Keratinocyte (primary cell): ENCODE measurements around the gene NPAS3. TPM values are rescaled to one million over a fixed set of nuclear protein-coding genes. Genes with fewer than 3 reads are reported as not detected.

Experiments
- DNase-seq: peaks from one replicate; pipeline ENCODE4 v3.0.0-alpha.2; 2011; ENCODE audit warnings: low read depth, missing footprints, low spot score
- FAIRE-seq: peaks from 2 replicates; lab custom pipeline; 2011; peaks lifted over from hg19 to GRCh38; lab: Jason Lieb, UNC
- H2AFZ ChIP-seq: 2 replicates; pipeline ENCODE4 v1.6.0; 2012; ENCODE audit warnings: low read length, control low read depth, inconsistent platforms; ENCODE audit not compliant: control insufficient read depth
- H3K27ac ChIP-seq: 2 replicates; pipeline ENCODE4 v1.5.1; 2011; ENCODE audit warnings: low read length; ENCODE audit not compliant: control insufficient read depth, insufficient read depth
- H3K27me3 ChIP-seq: 3 replicates; pipeline ENCODE4 v1.6.0; 2011; ENCODE audit warnings: low read length; ENCODE audit not compliant: control insufficient read depth, insufficient read depth; ENCODE audit errors: extremely low read depth
- H3K36me3 ChIP-seq, 2 experiments: 2 replicates in 1 of 2; 3 replicates in 1 of 2; pipeline ENCODE4 v1.5.1; 2011; ENCODE audit warnings: low read length in 2 of 2, mild to moderate bottlenecking in 1 of 2; ENCODE audit not compliant: control insufficient read depth in 2 of 2, insufficient read depth in 2 of 2; ENCODE audit errors: extremely low read depth in 1 of 2
- H3K4me1 ChIP-seq: 3 replicates; pipeline ENCODE4 v1.5.1; 2011; ENCODE audit warnings: low read length; ENCODE audit not compliant: control insufficient read depth, insufficient read depth; ENCODE audit errors: extremely low read depth
- H3K4me2 ChIP-seq: 3 replicates; pipeline ENCODE4 v1.6.0; 2011; ENCODE audit warnings: low read depth, low read length; ENCODE audit not compliant: control insufficient read depth, insufficient read depth; ENCODE audit errors: extremely low read depth
- H3K4me3 ChIP-seq, 3 experiments: fragments of 200-600 bp in 1 of 3; sonication (generic) in 1 of 3; 2 replicates in 2 of 3; 3 replicates in 1 of 3; pipeline ENCODE4 v1.5.1; 2011 to 2016; ENCODE audit warnings: low read length in 3 of 3, mild to moderate bottlenecking in 3 of 3, control low read depth in 2 of 3, inconsistent platforms in 1 of 3, low read depth in 1 of 3, mixed read lengths in 1 of 3, mixed run types in 1 of 3, moderate library complexity in 1 of 3; ENCODE audit not compliant: control insufficient read depth in 2 of 3, insufficient read depth in 2 of 3; ENCODE audit errors: extremely low read depth in 1 of 3
- H3K79me2 ChIP-seq: 2 replicates; pipeline ENCODE4 v1.6.0; 2012; ENCODE audit warnings: low read length; ENCODE audit not compliant: control insufficient read depth, insufficient read depth
- H3K9ac ChIP-seq: 3 replicates; pipeline ENCODE4 v1.6.0; 2011; ENCODE audit warnings: low read length; ENCODE audit not compliant: control insufficient read depth, insufficient read depth; ENCODE audit errors: extremely low read depth
- H3K9me1 ChIP-seq: 3 replicates; pipeline ENCODE4 v1.6.0; 2011; ENCODE audit warnings: low read length; ENCODE audit not compliant: control insufficient read depth, insufficient read depth; ENCODE audit errors: extremely low read depth
- H3K9me3 ChIP-seq: 2 replicates; pipeline ENCODE4 v1.5.1; 2012; ENCODE audit warnings: low read depth, low read length; ENCODE audit not compliant: control insufficient read depth
- H4K20me1 ChIP-seq: 3 replicates; pipeline ENCODE4 v1.6.0; 2011; ENCODE audit warnings: low read length; ENCODE audit not compliant: control insufficient read depth, insufficient read depth; ENCODE audit errors: extremely low read depth
- CTCF ChIP-seq, 3 experiments: IDR thresholded peaks in 1 of 3; conservative IDR thresholded peaks in 1 of 3; optimal IDR thresholded peaks in 1 of 3; 2 replicates in 2 of 3; 3 replicates in 1 of 3; pipeline versions ENCODE3 to v1.5.1; 2011; ENCODE audit warnings: low read length in 3 of 3, mild to moderate bottlenecking in 3 of 3, moderate library complexity in 2 of 3, control low read depth in 1 of 3, inconsistent platforms in 1 of 3; ENCODE audit not compliant: insufficient read depth in 2 of 3; ENCODE audit errors: extremely low read depth in 1 of 3
- EZH2 ChIP-seq: IDR thresholded peaks from one replicate; pipeline ENCODE4 v1.6.1; 2012; ENCODE audit warnings: inconsistent platforms, mild to moderate bottlenecking, low read length, moderate library complexity
- dilution Hi-C: fragments of 300-500 bp; cut with MboI; formaldehyde crosslinking; loops from one replicate; pipeline ENCODE4 v1.7.0; 2020; ENCODE audit warnings: low sequenced_read_pairs; ENCODE audit not compliant: extremely low pct_ligation_motif_present
- polyA plus RNA-seq, 5 experiments: library from polyadenylated mRNA; depleted of rRNA in 3 of 5; stranded (reverse) in 3 of 5; stranded (forward) in 1 of 5; unstranded in 1 of 5; fragments of >200 nt; gene quantifications; 1 replicate in 1 of 5; 2 replicates in 3 of 5; 3 replicates in 1 of 5; pipeline versions ENCODE4 v1.2.1 to v1.2.3, GENCODE V29; 2011 to 2012; ENCODE audit warnings: missing spikeins in 2 of 5, low read depth in 1 of 5, low replicate concordance in 1 of 5

The NPAS3 gene
- polyA plus RNA-seq, 1 donor (not counting 4 experiments of a cell fraction or from before 2014, with no cell fraction given) = 0.07 TPM

- H3K79me2 ChIP-seq = no peaks in the 10 kb centered on the region
- DNase-seq (no peak), FAIRE-seq (peak; percentile 49)
- dilution Hi-C loops = no loop called here
- TF ChIP-seq CTCF (optimal IDR thresholded peaks at IDR 0.05 in 1 of 3, IDR thresholded peaks at IDR 0.05 in 1 of 3, conservative IDR thresholded peaks at IDR 0.05 in 1 of 3; ENCODE audit: extremely low read depth in 1 of 3, insufficient read depth in 2 of 3, low read length in 3 of 3) = no peak
- no peak for TF ChIP-seq EZH2
- H3K36me3 ChIP-seq = no peaks in the 10 kb centered on the region
- H3K9me3 ChIP-seq = no peaks in the 10 kb centered on the region
- H3K9me1 ChIP-seq = no peaks in the 10 kb centered on the region
- no peaks in the 10 kb centered on the region for H4K20me1 ChIP-seq
- no peak overlapping the region for H3K4me3 ChIP-seq
- H3K9ac ChIP-seq = no peak overlapping the region
- peak overlapping the region; percentile 42 for H2AFZ ChIP-seq
- peak overlapping the region; percentile 24 for H3K27ac ChIP-seq
- peak overlapping the region; percentile 69 for H3K4me2 ChIP-seq
- peaks cover 46% of the 10 kb centered on the region for H3K4me1 ChIP-seq
- H3K27me3 ChIP-seq = no peaks in the 10 kb centered on the region
These were observed 631.4 kb downstream of the NPAS3 start for GRCh38 chr14:33569821-33570687.

GRCh38 chr14:33570694-33571310 is 632.1 kb downstream of the NPAS3 start:
- no peaks in the 10 kb centered on the region for H4K20me1 ChIP-seq
- no peak overlapping the region for H3K9ac ChIP-seq
- peaks cover 39% of the 10 kb centered on the region for H3K4me1 ChIP-seq
- DNase-seq (no peak), FAIRE-seq (no peak)
- no peaks in the 10 kb centered on the region for H3K27me3 ChIP-seq
- H3K9me3 ChIP-seq = no peaks in the 10 kb centered on the region
- no peak overlapping the region for H3K27ac ChIP-seq
- H3K79me2 ChIP-seq = no peaks in the 10 kb centered on the region
- H3K36me3 ChIP-seq = no peaks in the 10 kb centered on the region
- no peaks in the 10 kb centered on the region for H3K9me1 ChIP-seq
- H3K4me2 ChIP-seq = peak overlapping the region; percentile 69
- peak overlapping the region; percentile 5 for H2AFZ ChIP-seq
- TF ChIP-seq EZH2 = no peak
- no peak for TF ChIP-seq CTCF (optimal IDR thresholded peaks at IDR 0.05 in 1 of 3, IDR thresholded peaks at IDR 0.05 in 1 of 3, conservative IDR thresholded peaks at IDR 0.05 in 1 of 3; ENCODE audit: extremely low read depth in 1 of 3, insufficient read depth in 2 of 3, low read length in 3 of 3)
- dilution Hi-C loops = no loop called here
- no peak overlapping the region for H3K4me3 ChIP-seq
